Measurements from ENCODE around the gene LYL1.

Gene LYL1

DNA sequence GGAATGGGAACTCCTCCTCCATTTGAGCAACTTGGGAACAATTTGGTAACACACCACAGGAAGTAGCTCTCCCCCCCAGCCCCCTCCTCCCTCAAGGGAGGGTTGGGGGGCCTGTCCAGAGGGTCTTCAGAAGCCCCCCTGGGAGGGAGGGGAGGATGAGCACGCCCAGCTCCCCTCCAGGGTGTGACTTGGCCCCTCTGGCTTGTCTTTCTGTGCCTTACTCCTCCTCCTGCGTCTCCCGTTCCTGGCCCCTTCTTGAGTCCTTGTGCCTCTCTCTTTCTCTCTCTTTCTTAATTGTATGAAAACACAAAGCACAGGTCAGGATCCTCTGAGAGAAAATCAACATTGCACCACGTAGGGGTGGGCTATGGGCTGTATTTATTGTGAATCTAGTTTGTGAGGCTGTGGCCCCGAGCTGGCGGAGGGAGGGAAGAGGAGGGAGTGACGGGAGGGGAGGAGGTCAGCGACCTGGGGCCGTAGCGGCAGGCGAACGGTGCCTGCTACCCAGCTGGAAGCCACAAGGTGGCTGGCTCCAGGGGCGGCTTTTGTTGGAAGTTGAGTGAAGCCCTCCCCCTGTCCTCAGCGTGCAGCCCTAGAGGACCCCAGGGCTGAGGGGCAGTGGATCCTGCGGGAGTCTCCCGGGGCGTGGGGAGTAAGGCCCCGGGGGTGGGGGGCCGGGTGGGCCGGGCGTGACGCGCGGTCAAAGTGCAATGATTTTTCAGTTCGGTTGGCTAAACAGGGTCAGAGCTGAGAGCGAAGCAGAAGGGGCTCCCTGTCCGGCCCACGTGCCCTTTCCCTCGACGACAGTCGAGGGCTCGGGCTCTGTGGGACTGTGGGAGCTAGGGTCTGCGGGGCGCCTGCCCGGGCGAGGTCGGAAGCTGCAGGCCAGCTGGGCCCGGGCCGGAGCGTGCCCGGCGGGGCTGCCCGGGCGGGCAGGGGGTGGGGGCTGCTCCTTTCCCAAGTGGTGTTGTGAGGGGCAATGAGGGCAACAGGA lies 6.4 kb downstream of the LYL1 start:
- Mint-ChIP-seq H3K27ac (no peak overlapping the region), H3K9me3 (no peaks in the 10 kb centered on the region), H3K4me3 (peak overlapping the region; percentile 7), H3K36me3 (peaks cover 9% of the 10 kb centered on the region), H3K27me3 (peaks cover 79% of the 10 kb centered on the region), H3K4me1 (peaks cover 51% of the 10 kb centered on the region)
- CTCF ChIA-PET: interaction anchor here (0.9 to 4.6 kb wide), 8 partner anchors 9 to 131 kb away, joined by 3 to 76 read pairs (median 10); no protein-coding TSS in a partner anchor
- no peak for DNase-seq

- Mint-ChIP-seq H3K4me1 (peaks cover 48% of the 10 kb centered on the region), H3K27me3 (peaks cover 87% of the 10 kb centered on the region), H3K27ac (no peak overlapping the region), H3K9me3 (no peaks in the 10 kb centered on the region), H3K4me3 (no peak overlapping the region), H3K36me3 (peaks cover 7% of the 10 kb centered on the region)
- CTCF ChIA-PET: interaction anchor here (0.9 to 4.6 kb wide), 12 partner anchors 8 to 130 kb away, joined by 3 to 76 read pairs (median 8); no protein-coding TSS in a partner anchor
- DNase-seq: no peak
These were observed 7.3 kb downstream of the LYL1 start for GRCh38 chr19:13095393-13095784.

- Mint-ChIP-seq H3K4me1 (peaks cover 43% of the 10 kb centered on the region), H3K4me3 (no peak overlapping the region), H3K9me3 (no peaks in the 10 kb centered on the region), H3K36me3 (peaks cover 2% of the 10 kb centered on the region), H3K27me3 (peaks cover 87% of the 10 kb centered on the region), H3K27ac (no peak overlapping the region)
- CTCF ChIA-PET: interaction anchor here (1.0 to 4.6 kb wide), 19 partner anchors 10 to 164 kb away, joined by 3 to 76 read pairs (median 8); no protein-coding TSS in a partner anchor
- DNase-seq: no peak
These were observed 7.8 kb downstream of the LYL1 start for GRCh38 chr19:13094771-13095392.

DNA sequence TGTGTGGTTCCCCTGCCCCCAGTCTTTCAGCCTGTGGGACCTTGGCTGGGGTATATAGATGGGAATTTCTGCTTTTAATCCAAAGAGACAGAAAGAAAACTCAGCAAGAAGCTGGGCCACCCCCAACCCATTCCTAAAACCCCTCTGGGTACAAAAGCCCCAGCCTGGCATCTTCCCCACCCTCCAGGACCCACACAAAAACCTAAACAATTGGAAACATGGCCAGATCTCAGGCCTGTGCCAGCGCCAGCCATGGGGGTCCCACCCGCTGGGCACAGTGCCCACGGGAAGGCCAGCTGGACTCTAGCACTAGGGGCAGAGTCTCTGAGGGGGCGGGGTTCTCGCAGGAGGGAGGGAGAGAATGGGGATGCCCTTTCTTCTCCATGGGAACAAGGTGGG lies 8.6 kb downstream of the LYL1 start:
- no peak overlapping the region for H3K4me3 Mint-ChIP-seq
- peaks cover 79% of the 10 kb centered on the region for H3K27me3 Mint-ChIP-seq
- peaks cover 38% of the 10 kb centered on the region for H3K4me1 Mint-ChIP-seq
- no peak for DNase-seq
- no peak overlapping the region for H3K27ac Mint-ChIP-seq
- H3K9me3 Mint-ChIP-seq: no peaks in the 10 kb centered on the region
- peaks cover 2% of the 10 kb centered on the region for H3K36me3 Mint-ChIP-seq
- CTCF ChIA-PET: interaction anchor here (0.7 to 4.6 kb wide), 21 partner anchors 11 to 163 kb away, joined by 3 to 76 read pairs (median 7); no protein-coding TSS in a partner anchor

DNA sequence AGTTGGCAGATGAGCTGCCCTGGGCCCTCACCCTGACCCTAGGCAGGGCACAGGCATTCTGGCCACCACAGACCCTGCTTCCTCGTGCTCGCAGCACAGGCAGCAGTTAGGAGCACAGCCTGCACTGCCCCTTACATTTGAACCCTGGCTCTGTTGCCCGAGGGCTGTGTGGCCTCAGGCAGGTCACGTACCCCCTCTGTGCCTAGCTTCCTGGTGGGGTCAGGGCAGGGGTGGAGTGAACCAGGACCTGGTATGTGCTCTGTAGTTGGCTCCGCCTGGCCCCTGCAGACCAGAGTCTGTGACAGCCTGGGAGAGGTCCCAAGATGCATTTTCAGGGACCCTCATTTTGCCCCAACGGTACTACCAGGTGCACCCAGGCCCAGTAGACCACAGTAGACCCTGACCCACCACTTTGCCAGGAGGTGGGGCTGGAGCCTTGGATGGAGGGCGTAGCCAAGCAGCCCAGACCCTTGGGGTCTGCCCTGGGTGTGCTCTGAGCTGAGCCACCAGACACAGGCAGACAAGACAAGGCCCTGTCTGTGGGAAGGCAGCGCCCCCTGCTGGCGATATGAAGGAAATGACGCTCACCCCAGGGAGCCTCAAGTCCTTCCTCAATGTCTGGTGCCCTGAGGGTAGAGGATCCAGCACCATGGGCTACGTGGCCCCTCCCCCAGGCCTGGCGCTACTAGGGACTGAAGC lies 9.1 kb downstream of the LYL1 start:
- H3K9me3 Mint-ChIP-seq: no peaks in the 10 kb centered on the region
- peak; percentile 87 for DNase-seq
- H3K27ac Mint-ChIP-seq: no peak overlapping the region
- H3K36me3 Mint-ChIP-seq: peaks cover 2% of the 10 kb centered on the region
- H3K4me1 Mint-ChIP-seq: peaks cover 34% of the 10 kb centered on the region
- H3K4me3 Mint-ChIP-seq: no peak overlapping the region
- peaks cover 74% of the 10 kb centered on the region for H3K27me3 Mint-ChIP-seq
- CTCF ChIA-PET: interaction anchor here (0.5 to 4.6 kb wide), 22 partner anchors 12 to 163 kb away, joined by 3 to 76 read pairs (median 6); no protein-coding TSS in a partner anchor

- H3K9me3 Mint-ChIP-seq: no peaks in the 10 kb centered on the region
- CTCF ChIA-PET: interaction anchor here (0.5 to 4.6 kb wide), 11 partner anchors 12 to 127 kb away, joined by 3 to 76 read pairs (median 8); no protein-coding TSS in a partner anchor
- no peak overlapping the region for H3K4me3 Mint-ChIP-seq
- H3K27me3 Mint-ChIP-seq: peaks cover 65% of the 10 kb centered on the region
- peaks cover 2% of the 10 kb centered on the region for H3K36me3 Mint-ChIP-seq
- peaks cover 26% of the 10 kb centered on the region for H3K4me1 Mint-ChIP-seq
- DNase-seq: no peak
- no peak overlapping the region for H3K27ac Mint-ChIP-seq
These were observed 9.9 kb downstream of the LYL1 start for GRCh38 chr19:13092606-13093235.

GRCh38 chr19:13092158-13092543 lies 10.5 kb downstream of the LYL1 start:
- no peak overlapping the region for H3K27ac Mint-ChIP-seq
- no peaks in the 10 kb centered on the region for H3K9me3 Mint-ChIP-seq
- H3K4me1 Mint-ChIP-seq: peaks cover 22% of the 10 kb centered on the region
- DNase-seq: no peak
- CTCF ChIA-PET: interaction anchor here (0.8 to 3.2 kb wide), 4 partner anchors 13 to 127 kb away, joined by 3 to 9 read pairs (median 8); no protein-coding TSS in a partner anchor
- peaks cover 60% of the 10 kb centered on the region for H3K27me3 Mint-ChIP-seq
- H3K36me3 Mint-ChIP-seq: peaks cover 2% of the 10 kb centered on the region
- H3K4me3 Mint-ChIP-seq: no peak overlapping the region

DNA sequence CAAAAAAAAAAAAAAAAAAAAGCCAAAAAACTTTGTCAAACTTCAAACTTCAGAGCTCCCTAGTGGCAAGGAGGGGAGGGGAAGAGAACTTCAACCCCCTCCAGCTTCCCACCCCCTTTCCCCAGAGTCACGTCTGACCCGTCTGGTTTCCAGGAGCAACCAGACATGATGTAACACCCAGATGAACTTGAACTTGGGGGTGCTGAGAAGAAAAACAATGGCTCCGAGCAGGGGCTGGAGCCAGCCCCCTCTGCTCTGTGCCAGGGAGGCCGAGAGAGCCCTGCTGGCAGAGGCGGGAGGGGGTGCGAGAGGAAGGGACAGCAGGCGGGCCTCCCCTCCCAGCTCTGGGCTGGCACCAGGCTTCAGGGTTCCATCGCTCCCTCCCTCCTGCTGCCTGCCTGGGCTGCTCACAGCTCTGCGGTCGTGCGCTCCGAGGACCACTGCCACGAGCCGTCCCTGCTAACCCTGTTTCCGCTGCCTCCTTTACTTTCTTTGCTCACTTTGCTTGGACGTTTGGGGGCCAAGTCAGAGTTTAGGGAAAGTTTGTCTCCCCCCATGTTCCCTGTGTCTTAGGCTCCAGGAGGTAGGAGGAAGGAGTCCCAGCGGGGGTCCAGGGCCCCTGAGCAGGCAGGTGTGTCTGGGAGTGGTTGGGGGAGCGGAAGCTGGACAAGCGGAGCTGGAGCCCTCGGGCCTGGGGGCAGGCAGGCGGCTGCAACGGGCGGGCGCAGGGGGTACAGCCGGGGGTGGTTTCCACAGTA lies 11.1 kb downstream of the LYL1 start:
- DNase-seq: no peak
- Mint-ChIP-seq H3K27ac (no peak overlapping the region), H3K9me3 (no peaks in the 10 kb centered on the region), H3K4me1 (peaks cover 18% of the 10 kb centered on the region), H3K27me3 (peaks cover 54% of the 10 kb centered on the region), H3K36me3 (no peaks in the 10 kb centered on the region), H3K4me3 (no peak overlapping the region)
- CTCF ChIA-PET: interaction anchor here (0.8 to 3.2 kb wide), 5 partner anchors 14 to 126 kb away, joined by 3 to 9 read pairs (median 7); no protein-coding TSS in a partner anchor

DNA sequence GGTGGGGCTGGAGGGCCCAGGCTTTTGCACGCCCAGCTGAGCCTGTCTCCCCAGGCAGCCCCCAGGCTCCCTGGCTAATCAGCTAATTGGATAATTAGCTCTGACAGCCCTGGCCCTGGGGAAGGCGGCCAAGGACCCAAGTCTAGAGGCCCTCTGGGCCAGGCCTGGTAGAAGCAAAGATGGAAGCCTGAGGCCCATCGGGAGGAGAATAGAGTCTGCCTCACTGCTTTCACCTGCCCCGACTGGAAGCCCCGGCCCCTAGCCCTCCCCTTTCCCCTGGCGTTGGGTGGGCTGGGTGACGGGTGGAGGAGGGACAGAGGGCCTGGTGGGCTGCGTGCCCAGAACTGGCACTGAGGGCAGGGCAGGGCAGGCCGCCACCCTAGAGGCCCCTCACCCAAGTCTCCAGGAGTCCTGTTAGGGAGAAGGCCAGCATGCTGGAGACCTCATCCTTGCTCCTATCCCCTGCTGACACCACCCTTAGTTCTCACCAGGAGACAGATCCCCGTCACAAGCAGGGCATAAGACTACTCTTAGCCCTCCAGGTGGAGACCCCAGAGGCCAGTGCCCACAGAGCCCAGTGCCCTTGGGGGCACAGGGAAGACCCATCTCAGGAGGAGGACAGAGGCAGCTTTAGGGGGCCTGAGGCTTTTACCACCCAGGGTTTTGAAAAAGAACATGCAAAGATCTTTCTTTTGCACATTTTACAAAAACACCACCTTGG lies 12.0 kb downstream of the LYL1 start:
- H3K27me3 Mint-ChIP-seq: peaks cover 51% of the 10 kb centered on the region
- no peak overlapping the region for H3K4me3 Mint-ChIP-seq
- no peaks in the 10 kb centered on the region for H3K9me3 Mint-ChIP-seq
- no peak overlapping the region for H3K27ac Mint-ChIP-seq
- no peaks in the 10 kb centered on the region for H3K36me3 Mint-ChIP-seq
- CTCF ChIA-PET: interaction anchor here (1.4 to 3.2 kb wide), 3 partner anchors 29 to 125 kb away, joined by 3 to 9 read pairs (median 8); no protein-coding TSS in a partner anchor
- H3K4me1 Mint-ChIP-seq: peaks cover 12% of the 10 kb centered on the region
- DNase-seq: no peak

GRCh38 chr19:13089857-13090507 lies 12.7 kb downstream of the LYL1 start:
- Mint-ChIP-seq H3K27ac (no peak overlapping the region), H3K4me3 (no peak overlapping the region), H3K27me3 (peaks cover 51% of the 10 kb centered on the region), H3K4me1 (peaks cover 10% of the 10 kb centered on the region), H3K36me3 (no peaks in the 10 kb centered on the region), H3K9me3 (no peaks in the 10 kb centered on the region)
- CTCF ChIA-PET: interaction anchor here (1.4 to 3.2 kb wide), 3 partner anchors 29 to 125 kb away, joined by 3 to 9 read pairs (median 8); no protein-coding TSS in a partner anchor
- DNase-seq: no peak

GRCh38 chr19:13089139-13089856 lies 13.4 kb downstream of the LYL1 start:
- Mint-ChIP-seq H3K27ac (no peak overlapping the region), H3K4me3 (no peak overlapping the region), H3K27me3 (peaks cover 47% of the 10 kb centered on the region), H3K4me1 (peaks cover 4% of the 10 kb centered on the region), H3K9me3 (no peaks in the 10 kb centered on the region), H3K36me3 (no peaks in the 10 kb centered on the region)
- CTCF ChIA-PET: interaction anchor here (3.2 kb wide), 1 partner anchor 124 kb away, joined by 8 read pairs; no protein-coding TSS in a partner anchor
- DNase-seq: peak; percentile 43

Measured in activated naive CD4-positive, alpha-beta T cell treated with anti-CD3 and anti-CD28 coated beads, Interleukin-2, amount 10 ng/mL, durations not matched to agents 7 days and 5 days (primary cell).